HepG2 (cell line): ENCODE results near the gene TAF6.

ENCODE experiments used
- HOXA3 ChIP-seq: sonication (generic); formaldehyde crosslinking; IDR thresholded peaks from 2 replicates; pipeline ENCODE4 v1.5.0; 2020; ENCODE audit warnings: missing genetic modification reagents
- POLR2A ChIP-seq, 2 experiments: IDR thresholded peaks; 2 replicates each; pipeline ENCODE4 v1.6.1; 2011; ENCODE audit warnings: low read depth in 2 of 2, low read length in 2 of 2, mild to moderate bottlenecking in 1 of 2, moderate library complexity in 1 of 2; ENCODE audit not compliant: insufficient read depth in 1 of 2
- POLR2AphosphoS5 ChIP-seq: IDR thresholded peaks from 2 replicates; pipeline ENCODE4 v1.6.1; 2012; ENCODE audit warnings: low read depth, low read length
- ZNF274 ChIP-seq: sonication (generic); formaldehyde crosslinking; IDR thresholded peaks from 2 replicates; pipeline ENCODE4 v1.5.1; 2020; ENCODE audit warnings: mild to moderate bottlenecking, missing genetic modification reagents
- ZNF672 ChIP-seq: sonication (generic); formaldehyde crosslinking; IDR thresholded peaks from 2 replicates; pipeline ENCODE4 v1.8.1; 2022; ENCODE audit warnings: missing genetic modification reagents
- ZNF83 ChIP-seq: sonication (generic); formaldehyde crosslinking; IDR thresholded peaks from 2 replicates; pipeline ENCODE4 v1.4.0; 2020; ENCODE audit warnings: missing genetic modification reagents, mild to moderate bottlenecking, borderline replicate concordance
- TF ChIP-seq, protein P1 (sequence below): sonication (generic); formaldehyde crosslinking; IDR thresholded peaks from 2 replicates; pipeline ENCODE4 v1.5.0; 2020; ENCODE audit warnings: mild to moderate bottlenecking, missing genetic modification reagents, moderate library complexity

DNA sequence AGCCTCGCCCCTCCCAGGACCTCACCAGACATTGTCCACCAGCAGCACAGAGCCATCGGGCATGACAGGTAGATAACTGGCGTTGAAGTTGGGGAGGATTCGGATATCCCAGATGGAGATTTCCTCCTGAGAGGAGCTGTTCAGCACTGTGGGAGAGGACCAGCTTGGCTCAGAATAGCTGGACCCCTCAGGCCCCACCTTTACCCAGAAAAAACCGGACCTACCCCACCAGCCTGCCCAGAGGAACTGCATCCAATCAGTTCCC, 37.8 kb upstream of the TAF6 start:
- TF ChIP-seq ZNF83 (CRISPR knock-in tag) (no peak), POLR2A (IDR thresholded peaks at IDR 0.05; ENCODE audit: insufficient read depth in 1 of 2, low read depth in 2 of 2, low read length in 2 of 2) (no peak), ZNF274 (CRISPR knock-in tag) (0 out of 2 replicates have a peak, but pooled peaks have one; percentile 40), HOXA3 (CRISPR knock-in tag) (no peak), ZNF672 (no peak), POLR2AphosphoS5 (no peak)
- TF ChIP-seq, protein P1, sequence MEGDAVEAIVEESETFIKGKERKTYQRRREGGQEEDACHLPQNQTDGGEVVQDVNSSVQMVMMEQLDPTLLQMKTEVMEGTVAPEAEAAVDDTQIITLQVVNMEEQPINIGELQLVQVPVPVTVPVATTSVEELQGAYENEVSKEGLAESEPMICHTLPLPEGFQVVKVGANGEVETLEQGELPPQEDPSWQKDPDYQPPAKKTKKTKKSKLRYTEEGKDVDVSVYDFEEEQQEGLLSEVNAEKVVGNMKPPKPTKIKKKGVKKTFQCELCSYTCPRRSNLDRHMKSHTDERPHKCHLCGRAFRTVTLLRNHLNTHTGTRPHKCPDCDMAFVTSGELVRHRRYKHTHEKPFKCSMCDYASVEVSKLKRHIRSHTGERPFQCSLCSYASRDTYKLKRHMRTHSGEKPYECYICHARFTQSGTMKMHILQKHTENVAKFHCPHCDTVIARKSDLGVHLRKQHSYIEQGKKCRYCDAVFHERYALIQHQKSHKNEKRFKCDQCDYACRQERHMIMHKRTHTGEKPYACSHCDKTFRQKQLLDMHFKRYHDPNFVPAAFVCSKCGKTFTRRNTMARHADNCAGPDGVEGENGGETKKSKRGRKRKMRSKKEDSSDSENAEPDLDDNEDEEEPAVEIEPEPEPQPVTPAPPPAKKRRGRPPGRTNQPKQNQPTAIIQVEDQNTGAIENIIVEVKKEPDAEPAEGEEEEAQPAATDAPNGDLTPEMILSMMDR, result no peak
